GM12865 (cell line): ENCODE data around the gene ADAMTS14.

Experiments used
- DNase-seq: peaks from one replicate; pipeline ENCODE4 v3.0.0; 2010; ENCODE audit warnings: low read depth
- H3K4me3 ChIP-seq: 2 replicates; pipeline ENCODE4 v1.5.1; 2011; ENCODE audit warnings: mild to moderate bottlenecking, low read depth, low read length, control low read depth
- TF ChIP-seq, protein P1 (sequence below): IDR thresholded peaks from 2 replicates; pipeline ENCODE4 v1.5.1; 2011; ENCODE audit warnings: low read length, control low read depth, low read depth, inconsistent platforms; ENCODE audit not compliant: insufficient read depth; ENCODE audit errors: missing control alignments

Gene ADAMTS14

GRCh38 chr10:70801854-70802253 is 129.5 kb downstream of the ADAMTS14 start:
- DNase-seq, result no peak
- H3K4me3 ChIP-seq, result no peak overlapping the region
- TF ChIP-seq, protein P1, sequence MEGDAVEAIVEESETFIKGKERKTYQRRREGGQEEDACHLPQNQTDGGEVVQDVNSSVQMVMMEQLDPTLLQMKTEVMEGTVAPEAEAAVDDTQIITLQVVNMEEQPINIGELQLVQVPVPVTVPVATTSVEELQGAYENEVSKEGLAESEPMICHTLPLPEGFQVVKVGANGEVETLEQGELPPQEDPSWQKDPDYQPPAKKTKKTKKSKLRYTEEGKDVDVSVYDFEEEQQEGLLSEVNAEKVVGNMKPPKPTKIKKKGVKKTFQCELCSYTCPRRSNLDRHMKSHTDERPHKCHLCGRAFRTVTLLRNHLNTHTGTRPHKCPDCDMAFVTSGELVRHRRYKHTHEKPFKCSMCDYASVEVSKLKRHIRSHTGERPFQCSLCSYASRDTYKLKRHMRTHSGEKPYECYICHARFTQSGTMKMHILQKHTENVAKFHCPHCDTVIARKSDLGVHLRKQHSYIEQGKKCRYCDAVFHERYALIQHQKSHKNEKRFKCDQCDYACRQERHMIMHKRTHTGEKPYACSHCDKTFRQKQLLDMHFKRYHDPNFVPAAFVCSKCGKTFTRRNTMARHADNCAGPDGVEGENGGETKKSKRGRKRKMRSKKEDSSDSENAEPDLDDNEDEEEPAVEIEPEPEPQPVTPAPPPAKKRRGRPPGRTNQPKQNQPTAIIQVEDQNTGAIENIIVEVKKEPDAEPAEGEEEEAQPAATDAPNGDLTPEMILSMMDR, result no peak

GRCh38 chr10:70803775-70804420 is 131.6 kb downstream of the ADAMTS14 start:
- H3K4me3 ChIP-seq, result no peak overlapping the region
- DNase-seq, result no peak
- TF ChIP-seq, protein P1, result no peak

GRCh38 chr10:70804421-70804808 is 132.1 kb downstream of the ADAMTS14 start:
- no peak for DNase-seq
- TF ChIP-seq, protein P1, result no peak
- H3K4me3 ChIP-seq, result no peak overlapping the region

GRCh38 chr10:70805619-70806215 is 133.4 kb downstream of the ADAMTS14 start:
- no peak for DNase-seq
- TF ChIP-seq, protein P1, result no peak
- no peak overlapping the region for H3K4me3 ChIP-seq

DNA sequence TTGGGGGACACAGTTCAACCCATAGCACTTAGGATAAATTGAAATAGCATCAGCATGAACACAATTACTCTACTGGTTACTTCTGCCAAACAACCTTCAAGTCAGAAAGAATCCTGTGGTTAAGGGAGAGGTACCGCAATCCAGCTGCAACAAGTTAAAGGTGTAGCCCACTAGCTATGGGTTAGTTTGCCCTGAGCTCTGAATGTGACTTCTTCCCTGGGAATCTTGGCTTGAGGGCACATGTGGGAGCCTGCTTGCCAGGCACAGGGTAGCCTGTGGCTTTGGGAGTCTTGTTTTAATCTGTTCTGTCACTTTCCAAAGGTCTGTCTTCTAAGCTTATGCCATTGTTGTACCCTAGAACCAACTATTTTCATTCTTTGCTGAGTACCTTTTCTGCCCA is 134.5 kb downstream of the ADAMTS14 start:
- TF ChIP-seq, protein P1, result no peak
- H3K4me3 ChIP-seq, result no peak overlapping the region
- DNase-seq, result no peak

GRCh38 chr10:70807556-70807955 is 135.2 kb downstream of the ADAMTS14 start:
- DNase-seq, result no peak
- no peak overlapping the region for H3K4me3 ChIP-seq
- TF ChIP-seq, protein P1, result no peak

GRCh38 chr10:70809011-70809611 is 136.8 kb downstream of the ADAMTS14 start:
- TF ChIP-seq, protein P1, result no peak
- DNase-seq, result no peak
- H3K4me3 ChIP-seq, result no peak overlapping the region
